IPS-NIHi11 (cell line): ENCODE results near the gene S100B.

Experiments
- DNase-seq: peaks from one replicate; pipeline ENCODE4 v3.0.0; 2012; ENCODE audit warnings: mixed read lengths, low spot score

Gene S100B

DNA sequence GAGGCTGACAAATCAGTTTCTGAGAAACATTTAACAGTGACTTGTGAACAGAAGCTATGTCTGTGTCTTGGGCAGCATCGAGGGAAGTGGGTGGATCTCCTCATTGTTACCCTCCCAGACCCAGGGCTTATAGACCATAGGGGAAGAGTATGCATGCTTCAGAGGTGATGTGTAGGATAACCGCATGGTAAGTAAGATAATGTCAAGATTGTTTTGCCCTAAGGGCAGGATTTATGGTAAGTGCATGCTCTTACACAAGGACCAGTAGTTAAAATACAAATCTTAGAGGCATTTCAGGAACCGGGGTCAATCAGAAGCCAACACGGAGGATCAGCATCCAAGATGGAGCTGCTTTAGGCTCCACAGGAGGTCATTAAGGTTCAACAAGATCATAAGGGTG is 22.8 kb upstream of the S100B start:
- no peak for DNase-seq

DNA sequence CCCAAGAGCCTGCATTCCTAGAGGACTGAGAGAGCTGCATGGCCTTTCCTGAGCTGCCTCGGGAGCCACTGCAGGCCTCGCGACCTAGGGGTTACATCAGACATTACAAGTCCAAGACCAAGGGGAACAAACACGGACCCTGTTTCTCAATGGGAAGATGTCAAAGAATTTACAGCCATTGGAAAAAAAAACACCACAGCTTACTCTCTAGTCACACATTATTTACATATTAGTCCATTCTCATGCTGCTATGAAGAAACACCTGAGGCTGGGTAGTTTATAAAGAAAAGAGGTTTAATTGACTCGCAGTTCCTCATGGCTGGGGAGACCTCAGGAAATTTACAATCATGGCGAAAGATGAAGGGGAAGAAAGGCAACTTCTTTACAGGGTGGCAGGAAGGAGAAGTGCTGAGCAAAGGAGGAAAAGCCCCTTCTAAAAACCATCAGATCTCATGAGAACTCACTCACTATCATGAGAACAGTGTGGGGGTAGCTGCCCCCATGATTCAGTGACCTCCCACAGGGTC is 22.2 kb upstream of the S100B start:
- no peak for DNase-seq

DNA sequence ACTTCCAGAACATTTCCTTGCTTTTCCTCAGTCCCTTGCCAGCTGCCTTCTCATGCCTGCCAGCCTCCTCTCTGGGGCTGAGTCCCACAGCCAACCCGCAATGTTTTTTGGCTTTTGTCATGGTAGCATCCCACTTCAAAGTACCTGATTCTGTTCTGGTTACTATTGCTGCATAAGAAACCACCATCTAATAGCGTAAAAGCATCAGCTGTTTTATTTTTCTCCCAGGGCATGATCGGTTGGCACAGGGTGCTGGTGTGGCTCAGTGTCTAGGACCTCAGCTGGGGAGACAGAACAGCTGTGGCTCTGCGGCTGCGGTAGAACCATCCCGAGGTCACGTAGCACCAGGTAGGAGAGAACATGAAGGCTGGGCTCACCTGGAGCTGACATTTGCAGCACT is 21.7 kb upstream of the S100B start:
- DNase-seq = no peak

DNA sequence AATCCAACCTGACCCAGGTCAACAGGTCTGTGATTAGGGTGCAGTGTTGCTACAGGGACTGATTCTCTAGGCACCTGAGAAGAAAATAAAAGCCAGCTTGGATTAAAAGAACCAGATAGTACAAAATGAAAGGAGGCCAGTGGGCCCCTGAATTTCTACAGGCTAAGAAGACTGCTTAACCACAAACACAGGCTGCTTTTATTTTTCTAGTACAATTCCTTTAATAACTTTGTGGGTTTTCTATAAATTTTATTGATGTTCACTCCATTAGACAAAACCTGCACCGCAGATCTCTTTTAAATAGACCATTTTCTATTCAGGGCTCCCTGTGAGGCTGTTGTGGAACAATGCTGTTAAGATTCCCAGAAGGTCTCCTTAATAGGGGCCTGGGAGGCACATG is 20.9 kb upstream of the S100B start:
- no peak for DNase-seq

DNA sequence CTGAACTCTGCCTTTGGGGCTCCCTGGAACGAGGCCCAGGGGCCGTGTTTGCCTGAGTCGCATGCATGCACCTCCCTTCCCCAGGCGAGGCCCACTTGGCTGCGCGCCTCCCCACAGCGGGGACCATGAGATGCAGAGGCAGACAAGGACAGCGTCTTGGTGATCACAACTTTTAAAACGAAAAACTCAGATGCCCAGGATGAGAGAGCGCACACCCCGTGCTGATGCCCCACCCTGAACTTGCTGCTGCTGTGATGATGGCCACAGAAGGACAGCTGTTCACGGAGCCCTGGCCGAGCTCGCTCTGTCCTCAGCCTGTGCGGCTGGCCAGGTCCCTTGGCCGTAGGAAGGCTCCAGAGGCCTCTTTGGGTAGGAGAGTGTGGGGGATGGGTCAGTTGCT is 19.2 kb upstream of the S100B start:
- no peak for DNase-seq

DNA sequence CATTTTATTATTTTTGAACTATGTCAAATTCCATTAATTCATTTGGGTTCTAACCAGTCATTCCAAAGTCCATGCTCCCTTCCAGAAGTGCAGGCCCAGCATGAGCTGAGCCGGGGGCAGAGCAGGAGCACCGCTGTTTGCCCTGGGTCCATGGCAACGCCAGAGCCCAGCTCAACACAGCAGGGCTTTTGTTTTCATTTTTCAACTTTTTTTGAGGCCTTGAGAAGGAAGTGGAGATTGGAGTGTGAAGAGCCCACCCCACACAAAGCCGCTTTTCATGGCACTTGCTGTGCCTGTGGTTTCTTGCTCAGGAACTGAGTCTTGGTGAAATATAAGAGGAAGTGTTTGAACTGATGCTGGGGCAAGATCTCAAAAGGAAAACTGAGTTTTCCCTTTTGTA is 17.3 kb upstream of the S100B start:
- DNase-seq = no peak

DNA sequence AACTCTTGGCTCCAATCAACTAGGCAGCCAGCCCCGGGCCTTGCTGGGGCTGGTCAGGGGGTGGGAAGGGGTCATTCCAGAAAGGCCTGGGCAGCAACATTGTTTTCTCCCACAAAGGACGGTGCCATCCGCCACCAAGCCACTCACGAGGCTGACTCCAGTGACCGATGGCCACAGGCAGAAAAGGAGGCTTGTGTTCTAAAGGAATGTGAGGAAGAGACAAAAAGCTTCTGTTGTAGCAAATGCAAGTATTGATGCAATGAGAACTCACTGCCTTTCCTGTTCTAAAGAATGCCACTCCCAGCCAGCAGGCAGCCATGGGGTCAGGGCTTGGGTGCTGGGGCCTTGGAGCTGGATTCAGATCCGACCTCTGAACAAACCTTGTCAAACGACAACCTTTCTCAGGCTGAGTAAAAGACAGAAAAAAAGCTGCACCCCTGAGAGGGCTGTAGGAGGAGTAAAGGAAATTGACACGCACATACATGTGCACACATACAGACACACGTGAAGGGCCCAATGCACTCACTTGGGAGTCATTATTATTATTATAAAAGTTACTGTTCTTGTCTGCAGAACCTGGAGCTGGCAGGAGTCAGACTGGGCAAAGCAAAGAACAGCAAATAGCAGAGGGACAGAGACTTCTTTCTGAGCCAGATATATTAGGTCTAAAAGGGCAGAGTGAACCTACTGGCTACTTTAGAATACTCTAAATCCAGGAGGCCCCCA is 16.7 kb upstream of the S100B start:
- DNase-seq = no peak

DNA sequence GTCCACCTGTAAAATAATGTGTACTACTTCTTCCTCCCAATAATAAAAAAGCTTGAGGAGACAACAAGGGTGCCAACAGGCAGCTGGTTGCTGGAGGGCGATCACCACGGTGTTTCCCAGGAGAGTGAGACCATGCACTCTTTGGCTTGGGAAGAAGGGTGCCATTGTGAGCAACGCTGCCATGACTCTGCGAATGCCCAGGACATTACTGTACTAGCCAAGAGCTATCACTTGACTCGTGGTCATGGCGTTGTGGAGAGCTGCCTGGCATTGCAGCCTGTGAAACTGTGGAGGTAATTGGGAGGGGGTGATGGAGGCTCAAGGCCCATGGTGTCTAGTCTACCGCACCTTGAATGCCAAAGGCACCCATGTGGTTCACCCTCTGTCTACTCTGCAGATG is 16.0 kb upstream of the S100B start:
- no peak for DNase-seq

DNA sequence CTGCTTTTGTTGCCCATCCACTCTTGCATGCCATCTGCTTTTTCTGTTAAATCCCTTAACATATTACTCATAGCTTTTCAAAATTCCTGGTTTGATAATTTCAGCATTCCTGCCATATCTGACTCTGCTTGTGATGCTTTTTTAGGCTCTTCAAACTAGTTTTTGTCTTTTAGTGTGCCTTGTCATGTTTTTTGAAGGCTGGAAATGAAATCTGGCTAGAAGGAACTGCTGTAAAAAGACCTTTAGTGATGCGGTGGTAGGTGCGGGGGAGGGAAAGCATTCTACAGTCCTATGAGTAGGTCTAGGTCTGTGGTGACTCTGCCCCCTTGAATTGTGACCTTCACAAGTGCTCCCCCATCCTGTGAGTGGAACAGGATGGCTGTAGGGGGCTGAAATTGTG is 15.0 kb upstream of the S100B start:
- DNase-seq = no peak

DNA sequence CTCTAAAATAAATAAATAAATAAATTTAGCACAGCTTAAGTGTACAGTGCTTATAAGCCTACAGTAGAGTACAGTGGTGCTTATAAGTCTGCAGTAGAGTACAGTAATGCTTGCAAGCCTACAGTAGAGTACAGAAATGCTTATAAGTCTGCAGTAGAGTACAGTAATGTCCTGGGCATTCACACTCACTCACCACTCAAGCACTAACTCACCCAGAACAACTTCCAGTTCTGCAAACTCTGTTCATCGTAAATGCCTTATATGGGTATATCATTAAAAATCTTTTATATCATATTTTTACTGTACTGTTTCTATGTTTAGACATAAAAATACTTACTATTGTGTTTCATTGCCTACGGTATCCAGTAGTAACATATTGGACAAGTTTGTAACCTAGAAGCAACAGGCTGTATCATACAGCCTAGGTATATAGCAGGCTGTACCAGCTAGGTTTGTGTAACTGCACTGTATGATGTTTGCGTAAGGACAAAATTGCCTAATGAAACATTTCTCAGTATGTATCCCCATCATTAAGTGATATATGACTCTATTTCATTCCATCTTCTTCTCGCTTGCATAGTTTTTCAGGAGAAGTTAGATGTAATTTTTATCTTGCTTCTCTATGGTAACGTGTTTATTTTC is 14.0 kb upstream of the S100B start:
- no peak for DNase-seq

DNA sequence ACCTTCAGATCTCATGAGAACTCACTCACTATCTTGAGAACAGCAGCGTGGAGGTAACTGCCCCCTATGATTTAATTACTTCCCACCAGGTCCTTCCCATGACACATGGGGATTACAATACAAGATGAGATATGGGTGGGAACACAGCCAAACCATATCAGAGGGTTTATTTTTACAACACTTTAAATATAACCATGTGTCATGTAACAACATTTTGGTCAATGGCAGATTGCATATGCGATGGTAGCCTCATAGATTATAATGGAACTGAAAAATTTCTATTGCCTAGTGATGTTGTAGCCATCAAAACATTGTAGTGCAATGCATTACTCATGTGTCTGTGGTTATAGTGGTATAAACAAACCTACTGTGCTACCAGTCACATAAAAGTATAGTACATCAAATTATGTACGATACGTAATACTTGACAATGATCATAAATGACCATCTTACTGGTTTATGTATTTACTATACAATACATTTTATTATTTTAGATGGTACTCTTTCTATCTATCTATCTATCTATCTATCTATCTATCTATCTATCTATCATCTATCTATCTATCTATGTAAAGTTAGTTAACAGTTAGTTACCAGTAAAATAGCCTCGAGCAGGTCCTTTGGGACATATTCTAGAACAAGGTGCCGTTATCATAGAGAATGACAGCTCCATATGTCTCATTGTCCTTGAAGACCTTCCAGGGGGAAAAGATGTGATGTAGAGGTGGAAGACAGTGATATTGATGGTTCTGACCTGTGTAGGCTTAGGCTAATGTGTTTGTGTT is 12.6 kb upstream of the S100B start:
- no peak for DNase-seq

DNA sequence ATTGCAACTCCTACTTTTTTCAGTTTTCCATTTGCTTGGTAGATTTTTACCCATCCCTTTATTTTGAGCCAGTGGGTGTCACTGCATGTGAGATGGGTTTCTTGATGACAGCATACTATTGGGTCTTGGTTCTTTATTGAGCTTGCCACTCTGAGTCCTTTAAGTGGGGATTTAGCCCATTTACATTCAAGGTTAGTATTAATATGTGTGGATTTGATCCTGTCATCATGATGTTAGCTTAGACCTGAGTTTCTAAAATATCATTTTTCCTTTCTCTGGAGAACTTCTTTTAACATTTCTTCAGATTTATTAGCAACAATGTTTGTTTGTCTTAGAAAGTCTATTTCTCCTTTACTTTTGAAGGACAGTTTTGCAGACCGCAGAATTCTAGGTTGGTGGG is 11.8 kb upstream of the S100B start:
- DNase-seq = no peak

DNA sequence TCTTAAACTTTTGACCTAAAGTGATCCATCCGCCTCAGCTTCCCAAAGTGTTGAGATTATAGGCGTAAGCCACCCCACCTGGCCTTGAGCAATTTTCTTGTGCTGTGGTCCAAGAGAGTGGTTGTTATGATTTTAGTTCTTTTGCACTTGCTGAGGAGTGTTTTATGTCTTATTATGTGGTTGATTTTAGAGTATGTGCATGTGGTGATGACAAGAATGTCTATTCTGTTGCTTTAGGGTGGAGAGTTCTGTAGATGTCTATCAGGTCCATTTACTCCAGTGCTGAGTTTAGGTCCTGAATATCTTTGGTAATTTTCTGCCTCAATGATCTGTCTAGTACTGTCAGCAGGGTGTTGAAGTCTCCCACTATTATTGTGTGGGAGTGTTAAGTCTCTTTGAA is 11.2 kb upstream of the S100B start:
- DNase-seq = no peak

DNA sequence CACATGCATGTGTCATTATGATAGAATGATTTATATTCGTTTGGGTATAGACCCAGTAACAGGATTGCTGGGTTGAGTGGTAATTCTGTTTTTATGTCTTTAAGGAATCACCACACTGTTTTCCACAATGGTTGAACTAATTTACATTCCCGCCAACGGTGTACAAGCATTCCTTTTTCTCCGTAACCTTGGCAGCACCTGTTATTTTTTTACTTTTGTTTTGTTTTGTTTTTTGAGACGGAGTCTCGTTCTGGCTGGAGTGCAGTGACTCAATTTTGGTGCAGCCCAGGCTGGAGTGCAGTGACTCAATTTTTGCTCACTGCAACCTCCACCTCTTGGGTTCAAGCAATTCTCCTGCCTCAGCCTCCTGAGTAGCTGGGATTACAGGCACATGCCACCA is 8.5 kb upstream of the S100B start:
- no peak for DNase-seq

DNA sequence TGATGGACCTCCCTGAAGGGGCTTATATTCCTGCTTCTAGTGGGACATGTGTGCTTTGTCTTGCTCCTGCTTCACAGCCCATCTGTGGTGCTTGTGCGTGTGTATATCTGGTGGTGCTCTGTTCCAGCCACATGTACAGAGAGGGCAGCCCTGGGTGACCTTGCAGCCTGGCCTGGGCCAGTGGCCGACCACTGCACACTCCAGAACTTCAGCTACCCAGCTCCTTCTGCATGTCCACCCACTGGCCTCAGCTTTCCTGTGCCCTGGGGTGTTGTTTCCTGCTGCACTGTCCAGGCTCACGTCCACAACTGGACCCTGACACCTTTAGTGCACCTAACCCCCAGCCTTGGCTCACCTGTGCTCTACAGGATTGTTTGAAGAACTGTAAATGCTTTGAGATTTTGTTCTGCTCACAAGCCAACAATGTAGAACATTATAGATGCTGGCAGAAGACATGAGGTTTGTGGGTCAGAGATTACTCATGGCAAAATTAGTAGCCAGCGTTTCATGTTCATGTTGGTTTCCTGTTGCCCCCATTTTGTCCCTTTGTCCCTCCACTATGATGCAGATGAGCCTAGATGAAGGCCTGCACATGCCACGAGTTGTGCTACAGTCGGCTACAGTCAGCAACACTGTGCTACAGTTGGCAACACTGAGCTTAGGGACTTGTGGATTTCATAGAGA is 5.3 kb upstream of the S100B start:
- no peak for DNase-seq

DNA sequence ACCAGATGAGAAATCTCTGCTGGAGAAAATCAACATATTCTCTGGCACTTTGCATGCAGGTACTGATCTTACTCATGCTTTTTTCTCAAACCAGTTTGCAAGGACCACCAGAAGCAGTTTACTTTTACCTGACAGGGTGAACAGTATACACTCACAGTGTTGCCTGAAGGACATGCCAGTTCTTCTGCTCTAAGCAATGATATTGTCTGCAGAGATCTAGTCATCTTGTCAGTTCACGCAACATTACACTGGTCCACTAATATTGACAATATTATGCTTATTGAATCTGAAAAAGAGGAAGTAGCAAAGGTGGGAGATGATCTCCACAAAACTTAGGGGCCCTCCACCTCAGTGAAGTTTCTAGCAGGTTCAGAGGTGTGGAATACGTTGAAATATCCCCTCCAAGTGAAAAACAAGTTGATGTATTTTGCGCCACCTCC is 3.8 kb upstream of the S100B start:
- no peak for DNase-seq

DNA sequence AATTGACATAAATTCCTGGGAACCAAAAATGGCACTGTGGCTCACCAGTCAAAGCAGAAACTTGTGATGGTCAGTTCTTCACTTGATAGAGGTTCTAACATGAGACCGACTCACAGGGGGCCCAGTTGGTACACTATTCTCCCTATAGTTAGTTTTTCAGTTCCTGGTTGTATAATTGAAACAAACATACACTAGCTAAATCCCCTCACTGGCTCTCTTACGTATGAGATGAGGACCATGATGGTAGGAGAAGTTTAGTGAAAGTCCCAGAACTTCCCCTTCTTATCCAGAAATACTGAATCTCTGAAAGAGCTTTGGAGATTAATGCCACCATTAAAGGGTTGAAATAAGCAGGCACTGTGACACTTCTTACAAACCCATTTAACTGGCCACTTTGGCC is 2.8 kb upstream of the S100B start:
- no peak for DNase-seq

DNA sequence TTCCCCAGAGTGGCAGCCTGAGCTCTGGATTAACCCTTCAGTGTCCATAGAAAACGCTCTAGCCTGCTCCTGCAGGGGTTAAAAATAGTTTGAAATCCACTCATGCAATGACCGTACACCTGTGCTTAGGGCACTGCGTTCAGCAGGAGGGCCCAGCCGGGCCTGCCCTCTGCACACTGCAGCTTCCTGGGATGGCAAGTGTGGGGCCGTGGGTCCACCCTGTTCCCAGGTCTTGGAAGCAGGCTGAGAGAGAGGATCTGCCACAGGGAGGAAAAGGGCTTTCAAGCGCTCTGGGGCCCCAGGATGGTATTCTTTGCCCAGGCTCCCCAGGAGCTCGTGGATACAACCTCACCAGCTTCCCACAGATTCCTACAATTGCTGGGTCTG is 1.5 kb upstream of the S100B start:
- no peak for DNase-seq

DNA sequence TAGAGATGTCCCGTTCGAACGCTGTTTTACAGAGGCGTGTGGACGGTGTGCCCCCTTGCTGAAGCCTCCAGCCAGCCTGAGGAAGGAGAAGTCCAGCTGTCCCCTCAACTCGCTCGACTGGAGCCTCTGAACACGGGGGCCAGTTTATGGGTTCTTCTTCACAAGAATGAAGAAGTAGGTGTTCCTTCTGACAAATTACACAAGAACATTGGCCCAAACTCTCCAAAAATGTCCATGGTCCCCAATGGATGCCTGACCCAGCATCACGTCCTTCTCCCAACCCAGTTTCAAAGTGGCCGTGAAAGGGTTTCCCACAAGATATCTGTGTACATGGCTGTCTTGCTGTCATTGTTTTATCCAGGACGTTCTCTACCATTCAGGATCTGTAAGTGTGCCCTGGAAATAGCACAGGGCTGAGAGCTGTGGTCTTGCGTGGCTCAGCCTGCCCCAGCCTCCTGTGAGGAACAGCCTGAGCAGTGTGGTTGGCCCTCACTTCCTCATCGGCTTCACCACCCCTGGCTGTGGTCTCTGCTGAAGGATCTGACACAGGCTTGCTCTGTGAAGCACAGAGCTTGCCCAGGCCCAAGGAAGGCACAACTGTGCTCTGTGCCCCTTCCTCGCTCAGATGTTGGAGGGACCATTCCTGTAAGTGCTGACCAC is 1.0 kb upstream of the S100B start:
- no peak for DNase-seq

DNA sequence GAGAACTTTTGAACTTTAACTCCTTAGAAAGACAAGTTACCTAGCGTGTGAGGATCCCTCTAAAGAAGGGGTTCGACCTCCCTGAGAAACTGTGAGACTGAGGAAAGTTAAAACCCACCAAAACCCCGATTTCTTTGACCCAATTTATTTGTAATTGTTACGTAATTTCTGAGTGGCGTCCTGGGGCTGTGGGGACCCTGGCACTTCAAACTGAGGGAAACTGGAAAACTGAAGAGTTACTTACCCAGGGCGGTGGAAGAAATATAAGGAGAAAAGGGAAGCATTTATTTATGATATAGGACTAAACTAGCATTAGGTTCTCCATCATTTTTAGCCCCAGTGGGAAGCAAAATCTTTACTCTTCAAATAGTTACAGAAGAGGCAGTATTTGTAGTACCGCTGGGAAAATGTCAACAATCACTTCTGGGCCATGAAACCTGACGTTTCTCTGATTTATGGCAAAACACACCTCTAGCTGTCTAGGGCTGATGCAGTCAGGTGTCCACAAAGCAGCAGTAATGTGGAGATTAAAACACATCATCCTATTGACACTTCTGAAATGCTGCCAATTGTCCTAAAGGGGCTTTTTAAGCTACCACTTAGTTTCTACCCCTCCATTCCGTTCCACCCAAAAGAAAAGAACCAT is 430 bp downstream of the S100B start:
- no peak for DNase-seq

DNA sequence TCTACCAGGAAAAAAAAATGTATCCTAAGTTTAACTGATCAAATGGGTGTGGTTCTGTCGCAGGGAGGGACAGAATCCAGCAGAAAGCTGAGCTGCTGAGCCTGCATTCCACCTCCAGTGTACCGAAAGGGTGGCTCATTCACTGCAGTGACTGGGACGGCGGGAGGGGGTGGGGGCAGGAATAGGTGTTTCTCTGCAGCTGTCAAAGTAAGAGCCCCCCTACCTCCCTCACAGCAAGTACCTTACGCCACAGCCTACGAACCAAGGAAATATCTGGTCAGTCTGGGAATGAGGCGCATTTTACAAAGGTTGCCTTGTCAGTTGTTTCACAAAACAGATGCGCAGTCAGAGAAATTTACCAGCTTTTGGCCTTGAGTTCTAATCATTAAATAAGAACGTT is 1.7 kb downstream of the S100B start:
- peak; percentile 80 for DNase-seq
